Measurements from ENCODE around the gene REXO4. TPM values are rescaled to one million over a fixed set of nuclear protein-coding genes. Genes with fewer than 3 reads are reported as not detected.
A peak's percentile ranks its signal among the peaks of the same experiment; 100 is the strongest.

The REXO4 gene
- total RNA-seq = 18.7 TPM
- long read RNA-seq, transcript REXO4-202 (8 exons, 2,360 nt) = major isoform, 27 of 31 reads
- long read RNA-seq, partial matches to known transcripts = 2 of 31 reads
- long read RNA-seq, other reads (novel, unspliced or antisense) = 2 of 31 reads

- intact Hi-C loops (cut with micrococcal nuclease) = no loop called here
- DNase-seq (peak; percentile 86), ATAC-seq (peak; percentile 97)
These were observed at the start of gene REXO4 for GRCh38 chr9:133417541-133418461. Gene REXO4 (minus strand): TSS chr9:133418010. CDS start chr9:133417844, 166 bp downstream.

- no peak for DNase-seq
- ATAC-seq = no peak
- intact Hi-C loops (cut with micrococcal nuclease) = no loop called here
These were observed 49.3 kb upstream of the REXO4 start for GRCh38 chr9:133467101-133467500.

- intact Hi-C loops (cut with micrococcal nuclease) = no loop called here
- DNase-seq (no peak), ATAC-seq (no peak)
These were observed 48.2 kb upstream of the REXO4 start for GRCh38 chr9:133465984-133466383.

- intact Hi-C loops (cut with micrococcal nuclease) = no loop called here
- ATAC-seq (no peak), DNase-seq (no peak)
These were observed 46.8 kb upstream of the REXO4 start for GRCh38 chr9:133464638-133465037.

GRCh38 chr9:133463864-133464615 is 46.2 kb upstream of the REXO4 start:
- ATAC-seq (no peak), DNase-seq (no peak)

GRCh38 chr9:133463234-133463863 is 45.5 kb upstream of the REXO4 start:
- intact Hi-C loops (cut with micrococcal nuclease) = no loop called here
- ATAC-seq (no peak), DNase-seq (no peak)

More at GRCh38 chr9:133463864-133464615, 46.2 kb upstream of the REXO4 start:
- intact Hi-C loops (cut with micrococcal nuclease) = no loop called here

GRCh38 chr9:133461975-133462374 is 44.2 kb upstream of the REXO4 start:
- intact Hi-C loops (cut with micrococcal nuclease) = no loop called here
- DNase-seq (no peak), ATAC-seq (no peak)

- ATAC-seq = peak; percentile 26
- no peak for DNase-seq
- intact Hi-C loops (cut with micrococcal nuclease) = no loop called here
These were observed 42.8 kb upstream of the REXO4 start for GRCh38 chr9:133460405-133461175.

- peak; percentile 94 for ATAC-seq
- intact Hi-C loops (cut with micrococcal nuclease) = no loop called here
These were observed 41.9 kb upstream of the REXO4 start, which contains the start of gene CACFD1 for GRCh38 chr9:133459476-133460404. Gene CACFD1 (plus strand): TSS chr9:133459978. CDS start chr9:133460067, 89 bp downstream.

GRCh38 chr9:133458643-133459312 is 41.0 kb upstream of the REXO4 start:
- intact Hi-C loops (cut with micrococcal nuclease) = no loop called here
- DNase-seq = no peak
- no peak for ATAC-seq

More at GRCh38 chr9:133459476-133460404, 41.9 kb upstream of the REXO4 start, which contains the start of gene CACFD1:
- peak; percentile 98 for DNase-seq

GRCh38 chr9:133457748-133458147 is 39.9 kb upstream of the REXO4 start:
- ATAC-seq = no peak
- DNase-seq = no peak
- intact Hi-C loops (cut with micrococcal nuclease) = no loop called here

GRCh38 chr9:133457233-133457632 is 39.4 kb upstream of the REXO4 start:
- ATAC-seq (no peak), DNase-seq (no peak)
- intact Hi-C loops (cut with micrococcal nuclease) = no loop called here

GRCh38 chr9:133456409-133456808 is 38.6 kb upstream of the REXO4 start:
- intact Hi-C loops (cut with micrococcal nuclease) = no loop called here
- DNase-seq (no peak), ATAC-seq (no peak)

GRCh38 chr9:133455936-133456335 is 38.1 kb upstream of the REXO4 start:
- ATAC-seq (no peak), DNase-seq (no peak)
- intact Hi-C loops (cut with micrococcal nuclease) = no loop called here

GRCh38 chr9:133454943-133455673 is 37.3 kb upstream of the REXO4 start:
- no peak for DNase-seq
- intact Hi-C loops (cut with micrococcal nuclease) = no loop called here
- no peak for ATAC-seq

- DNase-seq = no peak
- intact Hi-C loops (cut with micrococcal nuclease) = no loop called here
- no peak for ATAC-seq
These were observed 36.5 kb upstream of the REXO4 start for GRCh38 chr9:133454325-133454724.
